ENCODE measurements around the gene CERCAM. TPM values are rescaled to one million over a fixed set of nuclear protein-coding genes. Genes with fewer than 3 reads are reported as not detected.

CERCAM gene
- total RNA-seq, 1 experiment from 2014 or later = 11.3 TPM

- in situ Hi-C loops (cut with HindIII; ENCODE audit: low pct_unique_long_range_greater_than_20kb, low sequenced_read_pairs) (no loop called here), intact Hi-C loops (cut with micrococcal nuclease; ENCODE audit: unreplicated experiment) (no loop called here)
- ATAC-seq (no peak), DNase-seq (ENCODE audit: low read depth, low spot score) (no peak)
- Histone ChIP-seq H3K4me1 (ENCODE audit: control insufficient read depth, insufficient read depth, low read length) (no peaks in the 10 kb centered on the region), H3K9me3 (ENCODE audit: control insufficient read depth, insufficient read depth, low read depth, low read length) (no peaks in the 10 kb centered on the region), H3K27me3 (ENCODE audit: control insufficient read depth, insufficient read depth, low read length) (no peaks in the 10 kb centered on the region), H3K27ac (ENCODE audit: low read length) (no peak overlapping the region), H3K36me3 (ENCODE audit: control insufficient read depth, insufficient read depth, low read length) (no peaks in the 10 kb centered on the region; the same call in none of the 2 replicates), H3K4me3 (ENCODE audit: low read depth in 2 of 2, low read length in 2 of 2) (no peak overlapping the region)
- BruUV-seq (replicated peaks) = TSS peak; percentile 66
- POLR2A ChIA-PET = no interaction called here
- TF ChIP-seq POLR2AphosphoS5 (IDR thresholded peaks at IDR 0.05; ENCODE audit: low read depth, low read length) (no peak), CTCF (IDR thresholded peaks at IDR 0.05) (no peak), REST (IDR thresholded peaks at IDR 0.05; ENCODE audit: insufficient read depth in 1 of 2, low read depth in 2 of 2, low read length in 1 of 2) (no peak), TCF7L2 (IDR thresholded peaks at IDR 0.05; ENCODE audit: low read depth, low read length) (no peak), SIN3A (IDR thresholded peaks at IDR 0.05; ENCODE audit: borderline replicate concordance, insufficient read depth, low read depth, low read length) (no peak)
- CTCF ChIA-PET = no interaction called here
These were observed 48.4 kb downstream of the CERCAM start for GRCh38 chr9:128469070-128469469.

GRCh38 chr9:128470560-128470959 is 49.9 kb downstream of the CERCAM start:
- BruUV-seq (replicated peaks) = no TSS peak
- no peaks in the 10 kb centered on the region; the same call in none of the 2 replicates for H3K36me3 ChIP-seq (ENCODE audit: control insufficient read depth, insufficient read depth, low read length)
- TF ChIP-seq CTCF (IDR thresholded peaks at IDR 0.05) (no peak), POLR2AphosphoS5 (IDR thresholded peaks at IDR 0.05; ENCODE audit: low read depth, low read length) (no peak), SIN3A (IDR thresholded peaks at IDR 0.05; ENCODE audit: borderline replicate concordance, insufficient read depth, low read depth, low read length) (no peak)
- in situ Hi-C loops (cut with HindIII; ENCODE audit: low pct_unique_long_range_greater_than_20kb, low sequenced_read_pairs) (no loop called here), intact Hi-C loops (cut with micrococcal nuclease; ENCODE audit: unreplicated experiment) (no loop called here)
- H3K4me1 ChIP-seq (ENCODE audit: control insufficient read depth, insufficient read depth, low read length) = no peaks in the 10 kb centered on the region
- ATAC-seq (no peak), DNase-seq (ENCODE audit: low read depth, low spot score) (no peak)
- no peaks in the 10 kb centered on the region for H3K27me3 ChIP-seq (ENCODE audit: control insufficient read depth, insufficient read depth, low read length)
- H3K4me3 ChIP-seq (ENCODE audit: low read depth in 2 of 2, low read length in 2 of 2) = no peak overlapping the region
- POLR2A ChIA-PET = no interaction called here
- CTCF ChIA-PET = no interaction called here
- no peak overlapping the region for H3K27ac ChIP-seq (ENCODE audit: low read length)
- H3K9me3 ChIP-seq (ENCODE audit: control insufficient read depth, insufficient read depth, low read depth, low read length) = no peaks in the 10 kb centered on the region
